Ureter (tissue), 1 donor: ENCODE data around the gene CXCR4. TPM values are rescaled to one million over a fixed set of nuclear protein-coding genes. Genes with fewer than 3 reads are reported as not detected.
"Not testable (repeated sequence)": the region's sequence is repeated elsewhere in the genome, so short reads cannot be mapped to it uniquely, and the experiment has no call there.

ENCODE experiments used
- DNase-seq: peaks from one replicate; pipeline ENCODE4 v3.0.0-alpha.2; 2020; ENCODE audit warnings: low spot score
- total RNA-seq: library from RNA; stranded (reverse); gene quantifications from one replicate; pipeline ENCODE4 v1.2.4, GENCODE V29; 2023
- donor health status: DM: yes; HTN: yes; CAD: no.

CXCR4 gene
- total RNA-seq, 1 donor from 2014 or later = 23.2 TPM

DNA sequence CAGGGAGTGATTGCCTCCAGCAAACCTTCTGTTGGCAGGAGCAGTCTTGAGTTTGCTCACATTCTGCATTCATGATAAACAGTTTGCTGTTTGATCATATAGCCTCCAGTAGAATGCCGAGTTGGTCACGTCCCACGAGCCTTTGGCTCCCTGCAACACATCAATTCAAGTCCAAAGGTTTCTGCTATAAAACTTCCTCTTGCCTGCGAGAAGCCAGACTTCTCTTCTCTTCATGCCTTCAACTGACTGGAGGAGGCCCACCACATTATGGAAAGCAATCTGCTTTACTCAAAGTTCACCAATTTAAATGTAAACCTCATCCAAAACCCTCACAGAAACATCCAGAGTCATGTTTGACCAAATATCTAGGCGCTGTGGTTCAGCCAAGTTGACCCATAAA lies 40.8 kb downstream of the CXCR4 start:
- DNase-seq = no peak

GRCh38 chr2:136075476-136075875 lies 42.5 kb downstream of the CXCR4 start:
- DNase-seq = no peak

DNA sequence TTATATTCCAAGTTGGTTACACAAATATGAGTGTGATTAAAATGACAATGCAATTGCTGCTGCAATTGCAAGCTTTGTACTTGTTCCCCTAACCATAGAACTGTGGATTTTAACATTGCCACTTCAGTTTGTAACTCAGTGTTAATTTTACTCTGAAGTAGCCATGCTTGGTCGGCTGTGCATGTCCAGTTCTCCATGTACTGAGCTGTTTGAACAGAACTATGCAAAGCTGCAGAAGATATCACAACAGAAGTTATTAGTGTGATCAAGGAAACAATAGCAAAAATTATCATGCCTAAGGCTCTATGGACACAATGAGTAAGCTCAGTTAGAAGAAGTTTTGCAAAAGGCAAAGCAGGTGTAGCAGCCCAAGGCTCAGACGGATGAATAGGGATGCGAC lies 45.3 kb downstream of the CXCR4 start:
- no peak for DNase-seq

DNA sequence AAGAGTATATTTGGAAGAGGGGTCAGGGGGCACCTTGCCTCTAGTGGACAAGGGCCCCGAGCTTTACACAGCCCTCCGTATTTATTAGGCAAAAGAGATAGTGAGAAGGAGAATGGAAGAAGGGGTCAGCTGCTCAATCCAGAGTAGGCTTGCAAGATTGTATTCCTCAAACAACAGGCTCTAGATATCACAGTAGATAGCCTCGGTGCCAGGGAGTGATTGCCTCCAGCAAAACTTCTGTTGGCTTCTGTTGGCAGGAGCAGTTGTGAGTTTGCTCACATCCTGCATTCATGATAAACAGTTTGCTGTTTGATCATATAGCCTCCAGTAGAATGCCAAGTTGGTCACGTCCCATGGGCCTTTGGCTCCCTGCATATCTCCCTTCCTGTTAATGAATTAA lies 46.1 kb downstream of the CXCR4 start:
- DNase-seq = not testable (repeated sequence)

- DNase-seq = no peak
Measured at GRCh38 chr2:136070913-136071312, 47.0 kb downstream of the CXCR4 start.

DNA sequence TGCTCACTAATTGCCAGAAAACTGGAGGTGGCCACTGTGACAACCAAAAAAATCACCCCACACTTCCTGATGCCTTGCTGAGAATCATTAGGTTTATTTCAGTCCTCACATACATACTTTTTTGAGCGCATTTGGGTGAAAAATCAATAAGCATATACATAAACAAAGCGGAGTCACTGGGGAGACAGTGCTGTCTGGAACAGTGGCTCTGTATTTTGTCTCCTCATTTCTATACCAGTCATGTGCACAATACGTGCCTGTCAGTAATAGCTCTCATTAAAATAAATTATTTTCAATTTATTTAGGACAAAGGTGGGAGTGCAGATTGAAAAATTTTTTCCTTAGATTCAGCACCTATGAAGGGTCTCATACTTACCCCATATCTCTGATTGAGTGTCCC lies 48.2 kb downstream of the CXCR4 start:
- no peak for DNase-seq

DNA sequence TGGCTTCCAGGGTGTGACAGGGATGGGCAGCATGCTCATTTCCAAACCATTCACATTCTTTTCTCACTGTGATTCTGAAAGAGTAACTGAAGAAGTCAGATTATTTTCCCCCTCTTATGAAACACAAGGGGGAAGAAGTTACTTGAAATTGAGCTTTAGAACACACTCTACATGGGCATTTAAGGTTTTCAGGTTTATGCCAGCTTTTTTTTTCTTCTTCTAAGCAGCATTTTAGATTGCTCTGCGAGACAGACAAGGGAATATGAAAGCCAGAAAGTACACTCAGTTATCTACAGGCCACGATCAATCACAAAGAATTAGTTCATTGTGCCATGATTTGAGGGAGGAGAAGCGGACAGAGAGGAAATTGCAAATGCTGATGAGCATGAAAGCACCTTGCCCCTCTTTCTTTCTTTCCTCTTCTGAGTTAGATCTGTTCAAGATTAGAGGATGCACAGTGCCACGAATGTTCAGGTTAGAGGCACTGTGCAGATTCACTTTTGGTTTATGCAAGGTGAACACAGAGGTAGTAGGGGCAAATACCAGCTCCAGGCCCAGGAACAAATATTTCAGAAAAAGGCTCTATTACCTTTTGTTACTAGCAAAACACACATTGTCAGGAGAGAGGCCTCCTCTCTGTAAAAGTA lies 49.2 kb downstream of the CXCR4 start:
- no peak for DNase-seq

DNA sequence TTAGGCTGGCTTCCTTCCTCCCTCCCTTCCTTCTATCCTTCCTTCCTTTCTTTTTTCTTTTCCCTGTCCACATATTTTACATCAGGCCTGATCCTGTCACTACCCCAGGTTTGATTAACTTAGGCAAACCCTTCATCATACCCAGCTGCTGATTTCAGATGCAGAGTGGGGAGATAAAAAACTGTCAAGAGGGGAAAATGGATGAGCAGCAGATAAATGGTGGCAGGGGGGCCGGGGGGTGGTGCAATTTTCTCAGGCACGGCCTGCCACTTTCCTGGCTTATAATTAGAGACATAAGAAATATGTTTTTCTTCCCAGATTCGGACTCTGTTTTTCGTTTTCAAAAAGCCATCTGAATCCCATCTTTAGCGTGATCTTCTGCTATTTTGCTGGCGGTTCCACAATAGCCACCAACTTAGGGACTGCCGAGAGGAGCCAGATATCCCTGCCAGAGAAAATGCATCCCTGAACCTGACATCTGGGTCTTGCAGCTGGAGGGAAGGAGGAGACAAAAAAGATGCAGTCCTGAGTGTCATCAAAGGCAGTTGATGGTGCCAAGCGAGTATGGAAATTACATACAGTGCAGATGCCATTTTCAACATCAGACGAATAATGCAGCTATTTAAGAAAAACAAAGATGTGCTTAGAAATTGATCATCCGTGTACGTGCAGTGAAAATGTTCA lies 49.9 kb downstream of the CXCR4 start:
- no peak for DNase-seq

DNA sequence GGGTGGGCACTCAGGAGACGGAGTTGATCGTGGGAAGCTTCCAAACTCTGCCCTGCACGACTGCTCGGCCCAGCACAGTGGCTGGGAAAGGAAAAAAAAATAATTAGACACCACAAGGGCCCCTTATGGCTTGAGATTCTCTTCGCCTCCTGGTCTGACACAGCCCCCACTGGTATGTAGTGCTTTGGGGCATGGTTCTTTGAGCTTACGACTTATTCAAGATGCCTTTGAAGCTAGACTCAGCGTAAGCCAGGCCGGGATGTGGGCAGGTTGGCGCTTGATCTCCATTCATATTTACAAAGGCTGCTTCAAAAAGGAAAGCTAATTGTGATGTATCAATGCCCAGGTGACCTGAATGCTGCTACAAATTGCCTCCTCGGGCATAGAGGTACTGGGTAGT lies 50.5 kb downstream of the CXCR4 start:
- no peak for DNase-seq

GRCh38 chr2:136065907-136066306 lies 52.0 kb downstream of the CXCR4 start:
- DNase-seq = no peak

GRCh38 chr2:136065384-136065783 lies 52.6 kb downstream of the CXCR4 start:
- no peak for DNase-seq

Other genes with a start within 250 kb of the CXCR4 start
- 15.7 TPM for gene MCM6, start 241.7 kb downstream of the CXCR4 start, total RNA-seq
- 83.6 TPM for gene DARS1, start 132.5 kb downstream of the CXCR4 start, total RNA-seq